SK-N-SH (cell line): ENCODE data around the gene LMX1A. TPM values are rescaled to one million over a fixed set of nuclear protein-coding genes. Genes with fewer than 3 reads are reported as not detected.

Source experiments
- CTCF ChIA-PET: fragments of 300-600, 350-600 bp; formaldehyde crosslinking; extraction: SDS; loops from one replicate; lab custom pipeline; 2021; lab: Yijun Ruan, JAX
- POLR2A ChIA-PET: fragments of 350-600 bp; sonication (Branson Sonifier 250); formaldehyde crosslinking; extraction: SDS; loops from one replicate; lab custom pipeline; 2020; ENCODE audit warnings: antibody characterized with exemption, inconsistent platforms; lab: Yijun Ruan, JAX
- DNase-seq: peaks from one replicate; pipeline ENCODE4 v3.0.0; 2012
- H2AFZ ChIP-seq: fragments of 200-600 bp; sonication (generic); 2 replicates; pipeline ENCODE4 v1.8.1; 2016; ENCODE audit warnings: antibody characterized with exemption, mild to moderate bottlenecking, low read depth
- H3F3A ChIP-seq: fragments of 200-600 bp; sonication (generic); replicated peaks from 2 replicates; pipeline ENCODE3; 2016; ENCODE audit warnings: antibody characterized with exemption, mild to moderate bottlenecking; ENCODE audit not compliant: insufficient read depth
- H3K27ac ChIP-seq, 2 experiments: fragments of 200-500 bp in 1 of 2; fragments of 200-600 bp in 1 of 2; sonication (Bioruptor generic) in 1 of 2; sonication (generic), shearing (Covaris generic) in 1 of 2; 2 replicates each; pipeline versions ENCODE4 v1.5.1 to v1.6.1; 2014 to 2016; ENCODE audit warnings: low read depth in 2 of 2, inconsistent platforms in 1 of 2, low read length in 1 of 2, mild to moderate bottlenecking in 1 of 2, mixed read lengths in 1 of 2
- H3K27me3 ChIP-seq: fragments of 200-600 bp; sonication (generic), shearing (Covaris generic); 2 replicates; pipeline ENCODE4 v1.6.1; 2016; ENCODE audit warnings: mixed run types; ENCODE audit not compliant: insufficient read depth
- H3K36me3 ChIP-seq, 2 experiments: fragments of 200-500 bp in 1 of 2; fragments of 200-600 bp in 1 of 2; sonication (Bioruptor generic) in 1 of 2; sonication (generic) in 1 of 2; replicated peaks in 1 of 2; 2 replicates each; pipeline versions ENCODE3 to v1.5.1; 2014 to 2016; ENCODE audit warnings: low read length in 1 of 2, mild to moderate bottlenecking in 1 of 2; ENCODE audit not compliant: insufficient read depth in 2 of 2, control insufficient read depth in 1 of 2
- H3K4me1 ChIP-seq, 2 experiments: fragments of 200-500 bp in 1 of 2; fragments of 200-600 bp in 1 of 2; sonication (Bioruptor generic) in 1 of 2; sonication (generic), shearing (Covaris generic) in 1 of 2; 2 replicates each; pipeline versions ENCODE4 v1.5.1 to v1.6.1; 2014 to 2016; ENCODE audit warnings: low read depth in 1 of 2, low read length in 1 of 2, mixed run types in 1 of 2; ENCODE audit not compliant: insufficient read depth in 2 of 2, control insufficient read depth in 1 of 2
- H3K4me2 ChIP-seq: fragments of 200-600 bp; sonication (generic), shearing (Covaris generic); 2 replicates; pipeline ENCODE4 v1.6.1; 2017; ENCODE audit warnings: mixed run types
- H3K4me3 ChIP-seq, 2 experiments: fragments of 200-500 bp in 1 of 2; fragments of 200-600 bp in 1 of 2; sonication (Bioruptor generic) in 1 of 2; sonication (generic), shearing (Covaris generic) in 1 of 2; 2 replicates each; pipeline versions ENCODE4 v1.5.1 to v1.8.1; 2014 to 2016; ENCODE audit warnings: low read depth in 2 of 2, inconsistent platforms in 1 of 2, low read length in 1 of 2, mild to moderate bottlenecking in 1 of 2, mixed read lengths in 1 of 2, moderate library complexity in 1 of 2
- H3K79me2 ChIP-seq: fragments of 200-600 bp; sonication (generic); 2 replicates; pipeline ENCODE4 v1.8.1; 2017; ENCODE audit warnings: mild to moderate bottlenecking; ENCODE audit not compliant: insufficient read depth
- H3K9ac ChIP-seq: fragments of 200-600 bp; sonication (generic); 2 replicates; pipeline ENCODE4 v1.6.1; 2017; ENCODE audit warnings: mixed run types
- H3K9me2 ChIP-seq: fragments of 200-600 bp; sonication (generic); 2 replicates; pipeline ENCODE4 v1.6.1; 2017; ENCODE audit warnings: mixed run types
- H3K9me3 ChIP-seq: fragments of 200-600 bp; sonication (generic); 2 replicates; pipeline ENCODE4 v1.6.1; 2017; ENCODE audit warnings: mixed run types, mild to moderate bottlenecking, moderate library complexity
- H4K20me1 ChIP-seq: fragments of 200-600 bp; sonication (generic); 2 replicates; pipeline ENCODE4 v1.6.1; 2017; ENCODE audit warnings: mild to moderate bottlenecking, mixed run types; ENCODE audit not compliant: insufficient read depth
- CTCF ChIP-seq: fragments of 200-600 bp; sonication (generic); IDR thresholded peaks from 2 replicates; pipeline ENCODE4 v1.6.1; 2017; ENCODE audit warnings: antibody characterized with exemption, mild to moderate bottlenecking, moderate library complexity
- ELF1 ChIP-seq: IDR thresholded peaks from 2 replicates; pipeline ENCODE4 v1.4.0; 2012
- EP300 ChIP-seq, 2 experiments: IDR thresholded peaks; 2 replicates each; pipeline versions ENCODE4 v1.4.0 to v1.6.1; 2012; ENCODE audit warnings: borderline replicate concordance in 1 of 2, low read depth in 1 of 2, low read length in 1 of 2
- EZH2phosphoT487 ChIP-seq: fragments of 200-600 bp; sonication (generic); IDR thresholded peaks from 2 replicates; pipeline ENCODE4 v1.6.1; 2017; ENCODE audit warnings: low read depth, mixed run types, mild to moderate bottlenecking, antibody characterized with exemption, moderate library complexity, borderline replicate concordance
- FOXJ3 ChIP-seq: sonication (generic); formaldehyde crosslinking; IDR thresholded peaks from 2 replicates; pipeline ENCODE4 v1.5.1; 2020; ENCODE audit warnings: mild to moderate bottlenecking, missing genetic modification reagents
- GABPA ChIP-seq: IDR thresholded peaks from 2 replicates; pipeline ENCODE4 v1.4.0; 2012; ENCODE audit warnings: low read depth, mild to moderate bottlenecking
- IRF3 ChIP-seq: fragments of 150-350 bp; IDR thresholded peaks from 2 replicates; pipeline ENCODE4 v1.6.1; 2016; ENCODE audit warnings: mild to moderate bottlenecking, low read depth, low read length
- JUND ChIP-seq: IDR thresholded peaks from 2 replicates; pipeline ENCODE4 v1.4.0; 2012
- MXI1 ChIP-seq: IDR thresholded peaks from 2 replicates; pipeline ENCODE4 v1.6.1; 2012; ENCODE audit warnings: mild to moderate bottlenecking, low read depth, low read length, improper control_type of control experiment
- NFIC ChIP-seq: IDR thresholded peaks from 2 replicates; pipeline ENCODE4 v1.4.0; 2012; ENCODE audit warnings: borderline replicate concordance
- POLR2AphosphoS5 ChIP-seq: IDR thresholded peaks from 2 replicates; pipeline ENCODE4 v1.6.1; 2012; ENCODE audit warnings: low read depth, low read length
- RAD21 ChIP-seq: IDR thresholded peaks from 2 replicates; pipeline ENCODE4 v1.6.1; 2012; ENCODE audit warnings: mild to moderate bottlenecking, low read length
- REST ChIP-seq: IDR thresholded peaks from 2 replicates; pipeline ENCODE4 v1.6.1; 2012; ENCODE audit warnings: mild to moderate bottlenecking, low read depth, low read length, moderate library complexity
- RFX5 ChIP-seq: IDR thresholded peaks from 2 replicates; pipeline ENCODE4 v1.6.1; 2012; ENCODE audit warnings: mild to moderate bottlenecking, improper control_type of control experiment, low read length
- RXRA ChIP-seq: IDR thresholded peaks from 2 replicates; pipeline ENCODE4 v1.4.0; 2012; ENCODE audit warnings: low read depth, mild to moderate bottlenecking, borderline replicate concordance
- TAF1 ChIP-seq: IDR thresholded peaks from 2 replicates; pipeline ENCODE4 v1.6.1; 2012; ENCODE audit warnings: low read depth, mild to moderate bottlenecking, low read length, moderate library complexity, borderline replicate concordance
- YY1 ChIP-seq: IDR thresholded peaks from 2 replicates; pipeline ENCODE4 v1.4.0; 2012; ENCODE audit warnings: low read depth, mild to moderate bottlenecking
- WGBS: methylation state at CpG from one replicate; pipeline ENCODE4 v1.1.6; 2017; ENCODE audit warnings: low lambda C conversion rate; 5-methylcytosine and 5-hydroxymethylcytosine counted together
- polyA plus RNA-seq, 3 experiments: library from polyadenylated mRNA; depleted of rRNA; stranded (reverse); fragments of >200 nt; gene quantifications; 2 replicates each; pipeline ENCODE4 v1.2.3, GENCODE V29; 2012
- TF ChIP-seq, protein P1 (sequence below): IDR thresholded peaks from 2 replicates; pipeline ENCODE4; 2012

LMX1A gene
- polyA plus RNA-seq, 1 of the 3 experiments (the other 2 are of a cell fraction): not detected

DNA sequence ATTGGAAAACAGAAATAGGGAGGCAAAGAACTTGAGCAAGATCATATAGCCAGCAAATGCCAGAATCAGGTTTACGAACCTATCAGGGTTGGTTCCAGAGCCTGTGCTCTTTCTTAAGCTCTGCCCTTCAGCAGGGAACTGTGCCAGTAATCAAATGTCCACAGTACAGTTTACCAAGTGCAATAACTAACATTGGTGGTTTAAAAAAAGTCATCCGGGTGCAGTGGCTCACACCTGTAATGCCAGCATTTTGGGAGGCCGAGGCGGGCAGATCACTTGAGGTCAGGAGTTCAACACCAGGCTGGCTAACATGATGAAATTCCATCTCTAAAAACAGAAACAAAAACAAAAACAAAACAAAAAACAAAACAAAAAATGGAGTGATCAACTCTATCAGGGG, 182.7 kb downstream of the LMX1A start:
- Histone ChIP-seq H3F3A (no peaks in the 10 kb centered on the region), H2AFZ (no peak overlapping the region), H3K9ac (no peak overlapping the region), H3K36me3 (no peaks in the 10 kb centered on the region), H3K4me1 (no peaks in the 10 kb centered on the region), H3K9me3 (no peaks in the 10 kb centered on the region), H3K4me2 (no peak overlapping the region), H3K27ac (no peak overlapping the region), H4K20me1 (no peaks in the 10 kb centered on the region), H3K79me2 (no peaks in the 10 kb centered on the region)
- WGBS: 59% methylated on average over 4 of the region's 4 CpGs
- TF ChIP-seq RXRA: no peak
- no peak for TF ChIP-seq TAF1
- no peak for TF ChIP-seq CTCF
- TF ChIP-seq EZH2phosphoT487: no peak
- TF ChIP-seq RAD21: no peak
- no peak for TF ChIP-seq GABPA
- TF ChIP-seq, all 33 proteins: peak for 0
- ChIA-PET CTCF (interaction anchor here (1.7 kb wide), 1 partner anchor 29 kb away, joined by 4 read pairs; no protein-coding TSS in a partner anchor), POLR2A (no interaction called here)
- Histone ChIP-seq H3K9me2 (no peaks in the 10 kb centered on the region), H3K27me3 (no peaks in the 10 kb centered on the region), H3K4me3 (no peak overlapping the region)
- DNase-seq: no peak

DNA sequence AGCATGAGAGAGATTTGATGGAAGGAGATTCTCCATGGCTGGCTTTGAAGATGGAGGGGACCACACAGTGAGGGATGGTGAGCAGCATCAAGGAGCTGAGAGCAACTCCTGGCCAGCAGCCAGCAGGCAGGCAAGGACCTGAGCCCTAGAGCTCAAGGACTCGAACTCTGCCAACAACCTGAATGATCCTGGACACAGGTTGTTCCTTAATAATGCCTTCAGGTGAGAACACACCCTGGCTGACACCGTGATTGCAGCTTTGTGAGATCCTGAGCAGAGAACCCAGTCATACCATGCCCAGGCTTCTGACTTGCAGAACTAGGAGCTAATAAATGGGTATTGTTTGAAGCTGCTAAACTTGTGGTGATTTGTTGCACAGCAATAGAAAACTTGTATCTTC, 183.1 kb downstream of the LMX1A start:
- Histone ChIP-seq H4K20me1 (no peaks in the 10 kb centered on the region), H3K4me1 (no peaks in the 10 kb centered on the region), H3K9me2 (no peaks in the 10 kb centered on the region), H3F3A (no peaks in the 10 kb centered on the region), H2AFZ (no peak overlapping the region), H3K27ac (no peak overlapping the region), H3K79me2 (no peaks in the 10 kb centered on the region), H3K9me3 (no peaks in the 10 kb centered on the region), H3K9ac (no peak overlapping the region), H3K27me3 (no peaks in the 10 kb centered on the region), H3K36me3 (no peaks in the 10 kb centered on the region), H3K4me3 (no peak overlapping the region), H3K4me2 (no peak overlapping the region)
- DNase-seq: no peak
- ChIA-PET POLR2A (no interaction called here), CTCF (interaction anchor here (1.7 kb wide), 1 partner anchor 28 kb away, joined by 4 read pairs; no protein-coding TSS in a partner anchor)
- WGBS: 0% methylated on average over 2 of the region's 2 CpGs
- TF ChIP-seq, protein P1, sequence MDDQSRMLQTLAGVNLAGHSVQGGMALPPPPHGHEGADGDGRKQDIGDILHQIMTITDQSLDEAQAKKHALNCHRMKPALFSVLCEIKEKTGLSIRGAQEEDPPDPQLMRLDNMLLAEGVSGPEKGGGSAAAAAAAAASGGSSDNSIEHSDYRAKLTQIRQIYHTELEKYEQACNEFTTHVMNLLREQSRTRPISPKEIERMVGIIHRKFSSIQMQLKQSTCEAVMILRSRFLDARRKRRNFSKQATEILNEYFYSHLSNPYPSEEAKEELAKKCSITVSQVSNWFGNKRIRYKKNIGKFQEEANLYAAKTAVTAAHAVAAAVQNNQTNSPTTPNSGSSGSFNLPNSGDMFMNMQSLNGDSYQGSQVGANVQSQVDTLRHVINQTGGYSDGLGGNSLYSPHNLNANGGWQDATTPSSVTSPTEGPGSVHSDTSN: no peak
- TF ChIP-seq FOXJ3: no peak
- no peak for TF ChIP-seq CTCF
- TF ChIP-seq MXI1: no peak
- TF ChIP-seq EZH2phosphoT487: no peak
- TF ChIP-seq TAF1: no peak
- no peak for TF ChIP-seq REST
- no peak for TF ChIP-seq POLR2AphosphoS5
- TF ChIP-seq JUND: no peak
- TF ChIP-seq IRF3: no peak
- no peak for TF ChIP-seq NFIC
- no peak for TF ChIP-seq RFX5
- TF ChIP-seq YY1: no peak
- TF ChIP-seq ELF1: no peak
- no peak for TF ChIP-seq EP300 (IDR thresholded peaks at IDR 0.05; ENCODE audit: borderline replicate concordance in 1 of 2, low read depth in 1 of 2, low read length in 1 of 2)
